Adrenal gland (tissue), 12 donors: ENCODE measurements around the gene SLC25A34. TPM values are rescaled to one million over a fixed set of nuclear protein-coding genes. Genes with fewer than 3 reads are reported as not detected.
A peak's percentile ranks its signal among the peaks of the same experiment; 100 is the strongest.

ENCODE experiments used
- DNase-seq, 7 donors: peaks; one replicate each; pipeline ENCODE4 v3.0.0-alpha.2; 2019 to 2020
- H3K27ac ChIP-seq, 5 donors: fragments of 200-600 bp; sonication (generic) in 4 of 5; 1 replicate in 3 of 5; 2 replicates in 2 of 5; pipeline versions ENCODE4 v1.5.1 to v1.8.0; 2016 to 2020; ENCODE audit warnings: mild to moderate bottlenecking in 1 of 5
- H3K27me3 ChIP-seq: fragments of 200-600 bp; 2 replicates; pipeline ENCODE4 v1.8.0; 2021
- H3K36me3 ChIP-seq, 2 donors: fragments of 200-600 bp; replicated peaks in 1 of 2; 1 replicate in 1 of 2; 2 replicates in 1 of 2; pipeline versions ENCODE4 v1.5.1 to v1.8.0; 2018 to 2022
- H3K4me1 ChIP-seq, 2 donors: fragments of 200-600 bp; replicated peaks in 1 of 2; 1 replicate in 1 of 2; 2 replicates in 1 of 2; pipeline versions ENCODE4 v1.5.1 to v1.8.0; 2018 to 2021
- H3K4me3 ChIP-seq, 4 donors: fragments of 200-600 bp; sonication (generic) in 3 of 4; one replicate each; pipeline ENCODE4 v1.5.1; 2016 to 2018
- H3K9me3 ChIP-seq, 3 donors: fragments of 200-600 bp; sonication (generic) in 1 of 3; replicated peaks in 1 of 3; 1 replicate in 2 of 3; 2 replicates in 1 of 3; pipeline versions ENCODE4 v1.5.1 to v1.8.0; 2016 to 2021
- POLR2A ChIP-seq, 2 donors: fragments of 450-650 bp; IDR thresholded peaks; one replicate each; pipeline ENCODE4 v1.6.1; 2017; ENCODE audit warnings: antibody characterized with exemption in 2 of 2, mild to moderate bottlenecking in 2 of 2, moderate library complexity in 1 of 2
- WGBS, 4 donors: extraction: QIAGEN DNeasy Blood & Tissue Kit in 2 of 4; methylation state at CpG; one replicate each; pipeline versions ENCODE4 v1.1.5 to v1.1.7; 2013 to 2017; 5-methylcytosine and 5-hydroxymethylcytosine counted together
- intact Hi-C, 2 donors: fragments of 100-400 bp; cut with DNase I; formaldehyde crosslinking; loops; one replicate each; pipeline versions ENCODE4 v1.14.1 to v1.15.0; 2022 to 2023
- polyA plus RNA-seq, 3 donors: library from polyadenylated mRNA; stranded (reverse); fragments of 200-250 nt in 2 of 3; fragments of 350-450 nt in 1 of 3; fragmentation: Illumina TruSeq in 1 of 3; extraction: RNeasy Lipid Tissue Mini Kit (QIAGEN cat#74804) in 1 of 3; gene quantifications; one replicate each; pipeline ENCODE4 v1.2.3, GENCODE V29; 2013 to 2014
- total RNA-seq, 9 donors: library from RNA; depleted of rRNA in 4 of 9; stranded (reverse); fragments of >200 nt in 4 of 9; fragments of 120-200 nt in 1 of 9; fragmentation: NEBNext Ultra II Directional in 1 of 9; extraction: Animal tissue kit (Norgen Biotek cat#: 25700) in 1 of 9; gene quantifications; one replicate each; pipeline versions ENCODE4 v1.1.0 to v1.2.4, GENCODE V29; 2013 to 2023
- TF ChIP-seq, protein P1 (sequence below), 6 experiments: fragments of 450-650 bp in 4 of 6; fragments of 200-600 bp in 2 of 6; sonication (generic) in 1 of 6; IDR thresholded peaks; 1 replicate in 5 of 6; 2 replicates in 1 of 6; pipeline versions ENCODE4 v1.5.1 to v1.8.0; 2016 to 2021; ENCODE audit warnings: antibody characterized with exemption in 6 of 6, mild to moderate bottlenecking in 2 of 6, moderate library complexity in 1 of 6
- donor health status: healthy with polysubstance abuse.
- donor health status: Bipolar disorder and iron deficiency.
- donor health status: DM: yes; HTN: yes; CAD: no.
- donor health status: DM: no; HTN: no; CAD: no.
- donor health status: DM: no; HTN: no; CAD: no.
- donor health status: DM: yes; HTN: yes; CAD: no.

Gene SLC25A34
- total and polyA plus RNA-seq, 12 donors = 0.44 to 12.3 (median 5.7) TPM

DNA sequence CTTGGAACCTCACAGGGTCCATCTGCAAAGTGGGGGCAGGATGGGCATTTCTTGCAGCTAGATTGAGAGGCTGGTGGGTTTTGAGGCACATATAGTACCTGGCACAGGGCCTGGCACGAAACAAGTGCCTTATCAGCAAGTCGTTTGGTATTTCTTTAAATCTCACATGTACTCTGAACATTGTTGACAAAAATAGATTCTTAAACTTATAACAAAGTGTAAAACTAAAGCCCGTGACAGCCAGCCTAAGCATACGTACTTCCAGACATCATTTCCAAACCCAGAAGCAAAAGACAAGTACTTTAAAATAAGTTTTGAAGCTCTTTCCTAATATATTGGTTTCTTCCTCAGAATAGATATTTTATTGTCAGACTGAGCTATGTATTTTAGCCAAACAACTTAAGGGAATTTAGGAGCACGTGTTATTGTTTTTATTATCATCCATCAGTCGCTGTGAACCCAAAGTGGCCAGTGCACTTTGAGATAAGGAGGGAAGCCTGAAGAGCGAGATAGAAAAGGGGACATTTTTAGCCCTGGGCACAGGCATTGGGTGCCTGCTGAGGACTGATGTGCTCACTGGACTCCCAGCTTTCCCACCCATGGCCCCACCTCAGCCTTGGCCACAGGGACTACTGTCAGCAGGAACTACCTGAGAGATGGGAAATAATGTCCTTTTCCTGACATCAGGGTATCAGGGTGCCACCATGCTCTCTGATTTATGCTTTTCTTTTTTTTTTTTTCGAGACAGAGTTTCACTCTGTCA, 25.5 kb downstream of the SLC25A34 start:
- intact Hi-C loops = no loop called here
- peaks cover 7% of the 10 kb centered on the region for H3K27me3 ChIP-seq
- 51 to 69% (median 59%) methylated on average over 8 of the region's 8 CpGs for WGBS, 4 donors

GRCh38 chr1:15762546-15762945, 26.5 kb downstream of the SLC25A34 start:
- intact Hi-C loops = no loop called here
- Histone ChIP-seq H3K36me3 (peaks cover 0 to 16% of the 10 kb centered on the region in 2 donors), H3K4me3 (no peak overlapping the region), H3K27ac (peak overlapping the region in 1 of 5 donors; percentile 38), H3K4me1 (peaks cover 6 to 22% of the 10 kb centered on the region in 2 donors), H3K9me3 (no peaks in the 10 kb centered on the region), H3K27me3 (peaks cover 7% of the 10 kb centered on the region)
- DNase-seq = no peak
- WGBS, 4 donors = 70 to 88% (median 75%) methylated on average over 10 of the region's 10 CpGs
- TF ChIP-seq POLR2A (IDR thresholded peaks at IDR 0.05) = no peak
- TF ChIP-seq, protein P1, sequence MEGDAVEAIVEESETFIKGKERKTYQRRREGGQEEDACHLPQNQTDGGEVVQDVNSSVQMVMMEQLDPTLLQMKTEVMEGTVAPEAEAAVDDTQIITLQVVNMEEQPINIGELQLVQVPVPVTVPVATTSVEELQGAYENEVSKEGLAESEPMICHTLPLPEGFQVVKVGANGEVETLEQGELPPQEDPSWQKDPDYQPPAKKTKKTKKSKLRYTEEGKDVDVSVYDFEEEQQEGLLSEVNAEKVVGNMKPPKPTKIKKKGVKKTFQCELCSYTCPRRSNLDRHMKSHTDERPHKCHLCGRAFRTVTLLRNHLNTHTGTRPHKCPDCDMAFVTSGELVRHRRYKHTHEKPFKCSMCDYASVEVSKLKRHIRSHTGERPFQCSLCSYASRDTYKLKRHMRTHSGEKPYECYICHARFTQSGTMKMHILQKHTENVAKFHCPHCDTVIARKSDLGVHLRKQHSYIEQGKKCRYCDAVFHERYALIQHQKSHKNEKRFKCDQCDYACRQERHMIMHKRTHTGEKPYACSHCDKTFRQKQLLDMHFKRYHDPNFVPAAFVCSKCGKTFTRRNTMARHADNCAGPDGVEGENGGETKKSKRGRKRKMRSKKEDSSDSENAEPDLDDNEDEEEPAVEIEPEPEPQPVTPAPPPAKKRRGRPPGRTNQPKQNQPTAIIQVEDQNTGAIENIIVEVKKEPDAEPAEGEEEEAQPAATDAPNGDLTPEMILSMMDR (IDR thresholded peaks at IDR 0.05) = no peak

More for the DNA sequence above, 25.5 kb downstream of the SLC25A34 start:
- Histone ChIP-seq H3K36me3 (peaks cover 0 to 15% of the 10 kb centered on the region in 2 donors), H3K4me1 (peaks cover 6 to 32% of the 10 kb centered on the region in 2 donors), H3K4me3 (peak overlapping the region in 1 of 4 donors; percentile 22), H3K9me3 (no peaks in the 10 kb centered on the region), H3K27ac (peak overlapping the region in 2 of 5 donors; percentile 82 to 93)
- no peak for DNase-seq
- no peak for TF ChIP-seq POLR2A (IDR thresholded peaks at IDR 0.05)
- TF ChIP-seq, protein P1 (IDR thresholded peaks at IDR 0.05) = no peak

- Histone ChIP-seq H3K9me3 (no peaks in the 10 kb centered on the region), H3K27ac (no peak overlapping the region), H3K4me1 (peaks cover 0 to 5% of the 10 kb centered on the region in 2 donors), H3K27me3 (peaks cover under 1% of the 10 kb centered on the region), H3K36me3 (peaks cover 0 to 27% of the 10 kb centered on the region in 2 donors), H3K4me3 (no peak overlapping the region)
- DNase-seq = no peak
- no peak for TF ChIP-seq POLR2A (IDR thresholded peaks at IDR 0.05)
- TF ChIP-seq, protein P1 (IDR thresholded peaks at IDR 0.05) = no peak
- WGBS, 4 donors = 69 to 84% (median 72%) methylated on average over 5 to 10 of the region's 10 CpGs
- intact Hi-C loops = no loop called here
These were observed 28.3 kb downstream of the SLC25A34 start for GRCh38 chr1:15764269-15764764.

- Histone ChIP-seq H3K4me3 (no peak overlapping the region), H3K4me1 (peaks cover 0 to 5% of the 10 kb centered on the region in 2 donors), H3K9me3 (no peaks in the 10 kb centered on the region), H3K36me3 (peaks cover 0 to 27% of the 10 kb centered on the region in 2 donors), H3K27me3 (no peaks in the 10 kb centered on the region), H3K27ac (no peak overlapping the region)
- DNase-seq = no peak
- WGBS, 4 donors = 79 to 100% (median 88%) methylated on average over 1 to 15 of the region's 15 CpGs
- TF ChIP-seq POLR2A (IDR thresholded peaks at IDR 0.05) = no peak
- TF ChIP-seq, protein P1 (IDR thresholded peaks at IDR 0.05) = no peak
- intact Hi-C loops = no loop called here
These were observed 28.8 kb downstream of the SLC25A34 start for GRCh38 chr1:15764890-15765289.
